ENCODE data around the gene SAMD7.

Gene SAMD7

GRCh38 chr3:169966951-169967915 is 55.9 kb downstream of the SAMD7 start:
- Histone ChIP-seq H3K27me3 (no peaks in the 10 kb centered on the region), H3K27ac (peak overlapping the region; percentile 92), H3K4me1 (ENCODE audit: control insufficient read depth in 1 of 2, insufficient read depth in 1 of 2, low read depth in 1 of 2, low read length in 1 of 2) (peaks cover 59 to 61% of the 10 kb centered on the region in 2 experiments), H3K4me3 (ENCODE audit: low read depth in 1 of 2, low read length in 1 of 2) (peak overlapping the region; percentile 64 to 78), H3K36me3 (no peaks in the 10 kb centered on the region), H3K9me3 (no peaks in the 10 kb centered on the region)
- no peak for TF ChIP-seq CTCF (IDR thresholded peaks at IDR 0.05)

GRCh38 chr3:169968224-169968885 is 57.0 kb downstream of the SAMD7 start:
- Histone ChIP-seq H3K36me3 (no peaks in the 10 kb centered on the region), H3K9me3 (no peaks in the 10 kb centered on the region), H3K4me3 (ENCODE audit: low read depth in 1 of 2, low read length in 1 of 2) (peak overlapping the region; percentile 64 to 78), H3K27ac (peak overlapping the region; percentile 92), H3K27me3 (no peaks in the 10 kb centered on the region), H3K4me1 (ENCODE audit: control insufficient read depth in 1 of 2, insufficient read depth in 1 of 2, low read depth in 1 of 2, low read length in 1 of 2) (peaks cover 64 to 65% of the 10 kb centered on the region in 2 experiments)
- no peak for TF ChIP-seq CTCF (IDR thresholded peaks at IDR 0.05)

- H3K4me3 ChIP-seq (ENCODE audit: low read depth in 1 of 2, low read length in 1 of 2): no peak overlapping the region
- H3K4me1 ChIP-seq (ENCODE audit: control insufficient read depth in 1 of 2, insufficient read depth in 1 of 2, low read depth in 1 of 2, low read length in 1 of 2): peaks cover 69 to 73% of the 10 kb centered on the region in 2 experiments
- no peaks in the 10 kb centered on the region for H3K9me3 ChIP-seq
- TF ChIP-seq CTCF (IDR thresholded peaks at IDR 0.05): no peak
- no peaks in the 10 kb centered on the region for H3K27me3 ChIP-seq
- peak overlapping the region; percentile 92 for H3K27ac ChIP-seq
- peaks cover under 1% of the 10 kb centered on the region for H3K36me3 ChIP-seq
Observed at GRCh38 chr3:169969174-169970095, 58.1 kb downstream of the SAMD7 start.

GRCh38 chr3:169970847-169971246 is 59.5 kb downstream of the SAMD7 start:
- TF ChIP-seq CTCF (IDR thresholded peaks at IDR 0.05): no peak
- H3K27ac ChIP-seq: peak overlapping the region; percentile 14
- H3K4me1 ChIP-seq (ENCODE audit: control insufficient read depth in 1 of 2, insufficient read depth in 1 of 2, low read depth in 1 of 2, low read length in 1 of 2): peaks cover 67 to 70% of the 10 kb centered on the region in 2 experiments
- H3K27me3 ChIP-seq: no peaks in the 10 kb centered on the region
- no peaks in the 10 kb centered on the region for H3K9me3 ChIP-seq
- H3K36me3 ChIP-seq: peaks cover 9% of the 10 kb centered on the region
- H3K4me3 ChIP-seq (ENCODE audit: low read depth in 1 of 2, low read length in 1 of 2): no peak overlapping the region

GRCh38 chr3:169971522-169971921 is 60.1 kb downstream of the SAMD7 start:
- no peaks in the 10 kb centered on the region for H3K27me3 ChIP-seq
- H3K9me3 ChIP-seq: no peaks in the 10 kb centered on the region
- peaks cover 12% of the 10 kb centered on the region for H3K36me3 ChIP-seq
- H3K27ac ChIP-seq: peak overlapping the region; percentile 14
- peaks cover 61 to 64% of the 10 kb centered on the region in 2 experiments for H3K4me1 ChIP-seq (ENCODE audit: control insufficient read depth in 1 of 2, insufficient read depth in 1 of 2, low read depth in 1 of 2, low read length in 1 of 2)
- H3K4me3 ChIP-seq (ENCODE audit: low read depth in 1 of 2, low read length in 1 of 2): no peak overlapping the region
- TF ChIP-seq CTCF (IDR thresholded peaks at IDR 0.05): no peak

Data from neutrophil (primary cell).